ENCODE data around the gene OFD1. TPM values are rescaled to one million over a fixed set of nuclear protein-coding genes. Genes with fewer than 3 reads are reported as not detected.

Gene OFD1
- total and polyA plus RNA-seq, 2 of the 8 experiments (the other 6 are each of a cell fraction or from before 2014, with no cell fraction given), result 8.0 to 23.4 TPM

DNA sequence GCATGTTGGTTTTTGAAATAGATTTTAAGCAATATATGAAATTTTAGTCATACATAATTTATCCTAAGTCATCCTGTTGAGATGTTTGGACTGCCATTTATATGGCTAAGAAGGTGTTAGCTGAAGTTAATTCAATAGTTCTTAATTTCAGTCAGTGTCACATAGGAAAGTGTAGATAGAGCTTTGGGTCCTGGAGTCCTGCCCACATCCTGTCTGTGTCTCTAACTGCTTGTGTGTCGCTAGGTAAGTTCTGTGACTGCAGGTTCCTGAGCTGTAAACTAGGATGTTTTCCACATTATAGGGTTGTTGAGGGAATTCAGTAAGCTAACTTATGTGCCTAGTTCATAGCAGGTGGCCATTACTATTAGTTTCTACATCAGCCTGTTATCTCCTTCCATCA is 20.7 kb downstream of the OFD1 start (continued):
- TF ChIP-seq JUND (IDR thresholded peaks at IDR 0.05; ENCODE audit: low read length), result no peak

Data from H1 (cell line).